CD4-positive, alpha-beta T cell treated with Interleukin-6 at 100 ng/mL for 8 hours (primary cell): ENCODE results near the gene C16orf95.
"Not testable (repeated sequence)": the region's sequence is repeated elsewhere in the genome, so short reads cannot be mapped to it uniquely, and the experiment has no call there.

Source experiments
- DNase-seq: peaks from one replicate; pipeline ENCODE4 v3.0.0-alpha.2; 2020; ENCODE audit warnings: mixed read lengths, low spot score

C16orf95 gene

GRCh38 chr16:87286839-87287626 is 30.2 kb downstream of the C16orf95 start:
- no peak for DNase-seq

- no peak for DNase-seq
Observed at GRCh38 chr16:87284183-87284582, 33.0 kb downstream of the C16orf95 start.

GRCh38 chr16:87279094-87279658 is 38.0 kb downstream of the C16orf95 start:
- DNase-seq: no peak

GRCh38 chr16:87278191-87279093 is 38.8 kb downstream of the C16orf95 start:
- no peak for DNase-seq

GRCh38 chr16:87276924-87277323 is 40.3 kb downstream of the C16orf95 start:
- DNase-seq: no peak

GRCh38 chr16:87276091-87276701 is 41.0 kb downstream of the C16orf95 start:
- DNase-seq: no peak

GRCh38 chr16:87274794-87275193 is 42.4 kb downstream of the C16orf95 start:
- no peak for DNase-seq

GRCh38 chr16:87273471-87274030 is 43.6 kb downstream of the C16orf95 start:
- DNase-seq: no peak

- DNase-seq: no peak
Observed at GRCh38 chr16:87271256-87271655, 45.9 kb downstream of the C16orf95 start.

- no peak for DNase-seq
Observed at GRCh38 chr16:87267566-87267965, 49.6 kb downstream of the C16orf95 start.

GRCh38 chr16:87266846-87267245 is 50.3 kb downstream of the C16orf95 start:
- DNase-seq: no peak

- no peak for DNase-seq
Observed at GRCh38 chr16:87265261-87265660, 51.9 kb downstream of the C16orf95 start.

- no peak for DNase-seq
Observed at GRCh38 chr16:87264634-87265033, 52.6 kb downstream of the C16orf95 start.

- DNase-seq: no peak
Observed at GRCh38 chr16:87263418-87264052, 53.7 kb downstream of the C16orf95 start.

GRCh38 chr16:87259431-87259830 is 57.8 kb downstream of the C16orf95 start:
- no peak for DNase-seq

- DNase-seq: not testable (repeated sequence)
Observed at GRCh38 chr16:87258653-87259052, 58.5 kb downstream of the C16orf95 start.

GRCh38 chr16:87255866-87256265 is 61.3 kb downstream of the C16orf95 start:
- DNase-seq: no peak

- DNase-seq: no peak
Observed at GRCh38 chr16:87254734-87255133, 62.5 kb downstream of the C16orf95 start.

- DNase-seq: no peak
Observed at GRCh38 chr16:87254296-87254695, 62.9 kb downstream of the C16orf95 start.

GRCh38 chr16:87253536-87253935 is 63.7 kb downstream of the C16orf95 start:
- no peak for DNase-seq
